ENCODE results near the gene MLST8. TPM values are rescaled to one million over a fixed set of nuclear protein-coding genes. Genes with fewer than 3 reads are reported as not detected.

The MLST8 gene
- total RNA-seq, 1 donor from 2014 or later = 29.9 TPM

GRCh38 chr16:2226245-2226793 lies 21.1 kb downstream of the MLST8 start:
- H3K27ac ChIP-seq = no peak overlapping the region

GRCh38 chr16:2226918-2227317 lies 21.7 kb downstream of the MLST8 start:
- ATAC-seq = no peak
- H3K4me1 ChIP-seq = peaks cover 19% of the 10 kb centered on the region
- TF ChIP-seq CTCF (IDR thresholded peaks at IDR 0.05) = no peak
- no peak overlapping the region for H3K4me3 ChIP-seq
- H3K27me3 ChIP-seq = no peaks in the 10 kb centered on the region
- peaks cover 31% of the 10 kb centered on the region for H3K36me3 ChIP-seq
- intact Hi-C loops (cut with DNase I) = no loop called here
- H3K9me3 ChIP-seq = no peaks in the 10 kb centered on the region
- no peak for DNase-seq
- H3K27ac ChIP-seq = no peak overlapping the region

More at GRCh38 chr16:2226245-2226793, 21.1 kb downstream of the MLST8 start:
- TF ChIP-seq CTCF (IDR thresholded peaks at IDR 0.05) = no peak
- Histone ChIP-seq H3K36me3 (peaks cover 25% of the 10 kb centered on the region), H3K4me1 (peaks cover 19% of the 10 kb centered on the region), H3K4me3 (no peak overlapping the region), H3K9me3 (no peaks in the 10 kb centered on the region), H3K27me3 (no peaks in the 10 kb centered on the region)
- intact Hi-C loops (cut with DNase I) = no loop called here
- ATAC-seq = no peak
- DNase-seq = no peak

GRCh38 chr16:2228161-2228824 lies 23.0 kb downstream of the MLST8 start:
- TF ChIP-seq CTCF (IDR thresholded peaks at IDR 0.05) = no peak
- Histone ChIP-seq H3K4me3 (no peak overlapping the region), H3K36me3 (peaks cover 44% of the 10 kb centered on the region), H3K27me3 (no peaks in the 10 kb centered on the region), H3K4me1 (peaks cover 19% of the 10 kb centered on the region), H3K27ac (no peak overlapping the region), H3K9me3 (no peaks in the 10 kb centered on the region)
- intact Hi-C loops (cut with DNase I) = no loop called here
- ATAC-seq = no peak
- DNase-seq = no peak

GRCh38 chr16:2229091-2229490 lies 23.8 kb downstream of the MLST8 start:
- peaks cover 52% of the 10 kb centered on the region for H3K36me3 ChIP-seq
- no peak overlapping the region for H3K4me3 ChIP-seq
- DNase-seq (no peak), ATAC-seq (no peak)
- TF ChIP-seq CTCF (IDR thresholded peaks at IDR 0.05) = no peak
- H3K27me3 ChIP-seq = no peaks in the 10 kb centered on the region
- intact Hi-C loops (cut with DNase I) = no loop called here
- peaks cover 19% of the 10 kb centered on the region for H3K4me1 ChIP-seq
- no peak overlapping the region for H3K27ac ChIP-seq
- no peaks in the 10 kb centered on the region for H3K9me3 ChIP-seq

- intact Hi-C loops (cut with DNase I) = no loop called here
- peaks cover 59% of the 10 kb centered on the region for H3K36me3 ChIP-seq
- H3K9me3 ChIP-seq = no peaks in the 10 kb centered on the region
- no peak overlapping the region for H3K4me3 ChIP-seq
- ATAC-seq = no peak
- H3K4me1 ChIP-seq = peaks cover 12% of the 10 kb centered on the region
- H3K27me3 ChIP-seq = no peaks in the 10 kb centered on the region
- no peak overlapping the region for H3K27ac ChIP-seq
- DNase-seq = no peak
- no peak for TF ChIP-seq CTCF (IDR thresholded peaks at IDR 0.05)
Measured at GRCh38 chr16:2229632-2230250, 24.5 kb downstream of the MLST8 start.
